ENCODE measurements around the gene RIOK1. TPM values are rescaled to one million over a fixed set of nuclear protein-coding genes. Genes with fewer than 3 reads are reported as not detected.
A peak's percentile ranks its signal among the peaks of the same experiment; 100 is the strongest.

The RIOK1 gene
- total and polyA plus RNA-seq, 2 experiments from 2014 or later: 15.5 to 19.6 TPM

- Histone ChIP-seq H3K4me1 (ENCODE audit: insufficient read depth) (peaks cover 16% of the 10 kb centered on the region), H3K4me3 (no peak overlapping the region), H3K9me2 (replicated peaks; ENCODE audit: insufficient read depth) (no peaks in the 10 kb centered on the region), H3K79me2 (no peaks in the 10 kb centered on the region), H3K4me2 (no peak overlapping the region), H3K36me3 (replicated peaks; ENCODE audit: insufficient read depth, low read depth) (no peaks in the 10 kb centered on the region), H3K27me3 (no peaks in the 10 kb centered on the region), H2AFZ (peak overlapping the region; percentile 45), H3K9me3 (ENCODE audit: low read depth) (no peaks in the 10 kb centered on the region), H4K20me1 (ENCODE audit: insufficient read depth, poor library complexity, severe bottlenecking) (no peaks in the 10 kb centered on the region), H3K27ac (peak overlapping the region; percentile 8)
- TF ChIP-seq EZH2 (IDR thresholded peaks at IDR 0.05; ENCODE audit: borderline replicate concordance) (no peak), EZH2phosphoT487 (IDR thresholded peaks at IDR 0.05; ENCODE audit: low read depth, severe bottlenecking, unreplicated experiment) (no peak)
- TF ChIP-seq, protein P1, sequence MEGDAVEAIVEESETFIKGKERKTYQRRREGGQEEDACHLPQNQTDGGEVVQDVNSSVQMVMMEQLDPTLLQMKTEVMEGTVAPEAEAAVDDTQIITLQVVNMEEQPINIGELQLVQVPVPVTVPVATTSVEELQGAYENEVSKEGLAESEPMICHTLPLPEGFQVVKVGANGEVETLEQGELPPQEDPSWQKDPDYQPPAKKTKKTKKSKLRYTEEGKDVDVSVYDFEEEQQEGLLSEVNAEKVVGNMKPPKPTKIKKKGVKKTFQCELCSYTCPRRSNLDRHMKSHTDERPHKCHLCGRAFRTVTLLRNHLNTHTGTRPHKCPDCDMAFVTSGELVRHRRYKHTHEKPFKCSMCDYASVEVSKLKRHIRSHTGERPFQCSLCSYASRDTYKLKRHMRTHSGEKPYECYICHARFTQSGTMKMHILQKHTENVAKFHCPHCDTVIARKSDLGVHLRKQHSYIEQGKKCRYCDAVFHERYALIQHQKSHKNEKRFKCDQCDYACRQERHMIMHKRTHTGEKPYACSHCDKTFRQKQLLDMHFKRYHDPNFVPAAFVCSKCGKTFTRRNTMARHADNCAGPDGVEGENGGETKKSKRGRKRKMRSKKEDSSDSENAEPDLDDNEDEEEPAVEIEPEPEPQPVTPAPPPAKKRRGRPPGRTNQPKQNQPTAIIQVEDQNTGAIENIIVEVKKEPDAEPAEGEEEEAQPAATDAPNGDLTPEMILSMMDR (IDR thresholded peaks at IDR 0.05; ENCODE audit: poor library complexity): no peak
- 83% methylated on average over 4 of the region's 4 CpGs for WGBS (ENCODE audit: low lambda C conversion rate, missing lambda C conversion rate)
- DNase-seq (ENCODE audit: low spot score): no peak
These were observed 71.8 kb downstream of the RIOK1 start for GRCh38 chr6:7461416-7461815.

- no peak overlapping the region for H2AFZ ChIP-seq
- no peaks in the 10 kb centered on the region for H3K9me2 ChIP-seq (replicated peaks; ENCODE audit: insufficient read depth)
- no peaks in the 10 kb centered on the region for H3K79me2 ChIP-seq
- WGBS (ENCODE audit: low lambda C conversion rate, missing lambda C conversion rate): 8% methylated on average over 4 of the region's 4 CpGs
- no peaks in the 10 kb centered on the region for H3K27me3 ChIP-seq
- no peak overlapping the region for H3K4me2 ChIP-seq
- H3K4me3 ChIP-seq: no peak overlapping the region
- H3K4me1 ChIP-seq (ENCODE audit: insufficient read depth): peaks cover 37% of the 10 kb centered on the region
- H4K20me1 ChIP-seq (ENCODE audit: insufficient read depth, poor library complexity, severe bottlenecking): no peaks in the 10 kb centered on the region
- DNase-seq (ENCODE audit: low spot score): peak; percentile 79
- peak overlapping the region; percentile 72 for H3K27ac ChIP-seq
- H3K9me3 ChIP-seq (ENCODE audit: low read depth): no peaks in the 10 kb centered on the region
- H3K36me3 ChIP-seq (replicated peaks; ENCODE audit: insufficient read depth, low read depth): no peaks in the 10 kb centered on the region
- TF ChIP-seq, protein P1 (IDR thresholded peaks at IDR 0.05; ENCODE audit: poor library complexity): no peak
- no peak for TF ChIP-seq EZH2phosphoT487 (IDR thresholded peaks at IDR 0.05; ENCODE audit: low read depth, severe bottlenecking, unreplicated experiment)
- no peak for TF ChIP-seq EZH2 (IDR thresholded peaks at IDR 0.05; ENCODE audit: borderline replicate concordance)
These were observed 74.2 kb downstream of the RIOK1 start for GRCh38 chr6:7463785-7464184.

- Histone ChIP-seq H3K27me3 (no peaks in the 10 kb centered on the region), H3K36me3 (replicated peaks; ENCODE audit: insufficient read depth, low read depth) (no peaks in the 10 kb centered on the region), H3K4me3 (no peak overlapping the region), H3K4me1 (ENCODE audit: insufficient read depth) (peaks cover 34% of the 10 kb centered on the region), H3K9me2 (replicated peaks; ENCODE audit: insufficient read depth) (no peaks in the 10 kb centered on the region), H3K79me2 (no peaks in the 10 kb centered on the region), H4K20me1 (ENCODE audit: insufficient read depth, poor library complexity, severe bottlenecking) (no peaks in the 10 kb centered on the region), H3K9me3 (ENCODE audit: low read depth) (no peaks in the 10 kb centered on the region), H3K4me2 (peak overlapping the region; percentile 67), H2AFZ (no peak overlapping the region), H3K27ac (peak overlapping the region; percentile 77)
- DNase-seq (ENCODE audit: low spot score): peak; percentile 83
- TF ChIP-seq EZH2 (IDR thresholded peaks at IDR 0.05; ENCODE audit: borderline replicate concordance) (no peak), EZH2phosphoT487 (IDR thresholded peaks at IDR 0.05; ENCODE audit: low read depth, severe bottlenecking, unreplicated experiment) (no peak)
- TF ChIP-seq, protein P1 (IDR thresholded peaks at IDR 0.05; ENCODE audit: poor library complexity): no peak
- 39% methylated on average over 13 of the region's 13 CpGs for WGBS (ENCODE audit: low lambda C conversion rate, missing lambda C conversion rate)
These were observed 77.6 kb downstream of the RIOK1 start for GRCh38 chr6:7467007-7467897.

Other genes with a start within 250 kb of the RIOK1 start
- 170 and 177 TPM in 2 replicates for gene SSR1, start 76.6 kb upstream of the RIOK1 start, total RNA-seq
- gene SSR1, start 76.6 kb upstream of the RIOK1 start, polyA plus RNA-seq: 191 and 195 TPM in 2 replicates
- gene CAGE1, start 66 bp upstream of the RIOK1 start, total RNA-seq: 0.17 TPM in 1 of 2 replicates, not detected in the other
- gene CAGE1, start 66 bp upstream of the RIOK1 start, polyA plus RNA-seq: not detected in 2 replicates
- gene DSP, start 151.9 kb downstream of the RIOK1 start, total RNA-seq: 123 and 156 TPM in 2 replicates
- gene DSP, start 151.9 kb downstream of the RIOK1 start, polyA plus RNA-seq: 73.7 and 78.1 TPM in 2 replicates
- 14.6 and 15.3 TPM in 2 replicates for gene SNRNP48, start 200.4 kb downstream of the RIOK1 start, total RNA-seq
- gene SNRNP48, start 200.4 kb downstream of the RIOK1 start, polyA plus RNA-seq: 4.0 and 7.6 TPM in 2 replicates

Data from hepatocyte (in vitro differentiated cells).